RWPE2 (cell line): ENCODE measurements around the gene HDAC9.

Experiments used
- ATAC-seq: fragments of 200-7000 bp; cut with Tn5 transposase; 3 replicates; pipeline ENCODE4 v1.9.1; 2021; ENCODE audit warnings: low read depth
- DNase-seq: peaks from one replicate; pipeline ENCODE4 v3.0.0-alpha.2; 2020; ENCODE audit warnings: low spot score
- H3K27ac ChIP-seq: fragments of 450-650 bp; 2 replicates; pipeline ENCODE4 v1.5.1; 2017; ENCODE audit warnings: mild to moderate bottlenecking; ENCODE audit not compliant: poor library complexity, severe bottlenecking
- H3K27me3 ChIP-seq: fragments of 250-450 bp; sonication (Bioruptor Pico); 2 replicates; pipeline ENCODE4 v1.5.1; 2021; ENCODE audit warnings: mild to moderate bottlenecking, moderate library complexity; ENCODE audit not compliant: insufficient read depth, poor library complexity, severe bottlenecking
- H3K36me3 ChIP-seq: fragments of 250-450 bp; sonication (Bioruptor Pico); 2 replicates; pipeline ENCODE4 v1.5.1; 2020; ENCODE audit warnings: low read depth, mild to moderate bottlenecking, moderate library complexity
- H3K4me1 ChIP-seq: fragments of 250-450 bp; sonication (Bioruptor Pico); 2 replicates; pipeline ENCODE4 v1.5.1; 2021; ENCODE audit warnings: mild to moderate bottlenecking, moderate library complexity; ENCODE audit not compliant: insufficient read depth, poor library complexity, severe bottlenecking
- H3K4me3 ChIP-seq: fragments of 250-450 bp; sonication (Bioruptor Pico); 2 replicates; pipeline ENCODE4 v1.5.1; 2021; ENCODE audit warnings: mild to moderate bottlenecking, moderate library complexity; ENCODE audit not compliant: severe bottlenecking
- H3K9me3 ChIP-seq: fragments of 250-450 bp; sonication (Bioruptor Pico); 2 replicates; pipeline ENCODE4 v1.5.1; 2021; ENCODE audit warnings: mild to moderate bottlenecking, moderate library complexity; ENCODE audit not compliant: severe bottlenecking
- CTCF ChIP-seq: fragments of 450-650 bp; IDR thresholded peaks from one replicate; pipeline ENCODE4 v1.5.1; 2017; ENCODE audit warnings: mild to moderate bottlenecking, moderate library complexity; ENCODE audit not compliant: poor library complexity, severe bottlenecking

The HDAC9 gene

DNA sequence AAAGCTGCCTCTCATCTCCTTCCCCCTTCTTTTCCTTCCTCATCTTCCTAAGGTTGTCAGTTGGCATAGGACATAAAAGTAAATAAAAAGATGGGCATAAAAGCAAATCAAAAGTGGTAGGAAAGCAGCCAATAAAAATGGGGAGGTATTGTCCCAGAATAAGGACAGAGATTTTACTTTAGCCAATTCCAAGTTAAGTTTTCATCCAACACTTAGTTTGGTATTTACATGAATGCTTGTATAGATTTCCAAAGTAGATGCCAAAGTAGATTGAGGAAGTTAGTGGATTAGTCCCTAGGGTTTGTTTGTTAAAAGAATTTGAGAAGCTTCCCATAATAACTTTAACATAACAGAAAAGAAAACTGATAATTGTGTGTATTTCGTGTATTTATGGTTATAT is 33.7 kb downstream of the HDAC9 start:
- DNase-seq (no peak), ATAC-seq (no peak)
- Histone ChIP-seq H3K9me3 (no peaks in the 10 kb centered on the region), H3K27me3 (no peaks in the 10 kb centered on the region), H3K4me1 (no peaks in the 10 kb centered on the region), H3K36me3 (no peaks in the 10 kb centered on the region), H3K4me3 (no peak overlapping the region), H3K27ac (no peak overlapping the region)
- no peak for TF ChIP-seq CTCF

DNA sequence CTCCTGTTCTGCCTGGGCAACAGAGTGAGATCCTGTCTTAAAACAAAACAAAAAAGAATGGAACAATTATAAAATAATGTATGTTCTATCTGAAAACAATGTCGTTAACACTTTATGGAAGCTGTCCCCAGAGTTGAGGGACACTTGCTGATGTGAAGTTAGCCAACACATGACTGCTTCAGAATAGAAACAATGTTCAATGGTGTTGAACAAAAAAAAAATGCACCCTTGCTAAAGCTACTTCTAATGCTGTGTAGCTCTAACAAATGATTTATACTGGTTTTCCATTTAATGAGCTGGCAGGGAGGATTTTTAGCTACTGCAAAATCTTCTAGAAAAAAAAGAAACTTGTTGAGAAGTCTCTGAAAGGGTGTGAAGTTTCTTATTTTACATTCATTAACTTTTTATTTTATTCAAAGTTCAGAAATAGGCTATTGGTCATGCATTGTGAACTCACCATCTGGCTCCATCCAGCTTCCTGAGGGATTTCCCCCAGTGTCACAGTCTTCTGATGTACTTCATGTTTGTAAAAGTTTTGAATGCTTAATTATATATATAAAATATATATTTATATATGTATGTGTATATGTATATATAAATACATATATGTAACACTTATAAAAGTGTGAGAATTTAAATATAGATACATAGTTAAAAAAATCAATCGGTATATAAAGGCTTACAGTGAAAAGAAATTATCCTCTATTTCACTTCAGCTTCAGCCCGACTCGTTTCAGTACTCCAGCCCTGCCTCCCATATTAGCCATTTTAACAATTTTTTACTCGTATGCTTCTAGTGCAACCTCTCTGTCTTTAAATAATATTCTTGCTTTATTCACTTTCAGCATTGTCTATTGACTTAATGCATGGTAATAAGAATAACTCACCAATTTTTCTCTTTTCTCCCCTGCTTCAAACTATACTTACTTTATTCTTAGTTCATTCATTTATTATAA is 35.0 kb downstream of the HDAC9 start:
- no peak overlapping the region for H3K4me3 ChIP-seq
- H3K27ac ChIP-seq: no peak overlapping the region
- no peaks in the 10 kb centered on the region for H3K4me1 ChIP-seq
- no peak for TF ChIP-seq CTCF
- ATAC-seq (no peak), DNase-seq (no peak)
- no peaks in the 10 kb centered on the region for H3K36me3 ChIP-seq
- H3K27me3 ChIP-seq: no peaks in the 10 kb centered on the region
- H3K9me3 ChIP-seq: no peaks in the 10 kb centered on the region

GRCh38 chr7:18531539-18531938 is 36.0 kb downstream of the HDAC9 start:
- TF ChIP-seq CTCF: no peak
- Histone ChIP-seq H3K27ac (no peak overlapping the region), H3K36me3 (no peaks in the 10 kb centered on the region), H3K27me3 (no peaks in the 10 kb centered on the region), H3K9me3 (no peaks in the 10 kb centered on the region), H3K4me1 (no peaks in the 10 kb centered on the region), H3K4me3 (no peak overlapping the region)
- ATAC-seq (no peak), DNase-seq (no peak)

GRCh38 chr7:18532813-18533212 is 37.3 kb downstream of the HDAC9 start:
- no peak for TF ChIP-seq CTCF
- no peak for ATAC-seq
- Histone ChIP-seq H3K27me3 (no peaks in the 10 kb centered on the region), H3K4me1 (no peaks in the 10 kb centered on the region), H3K4me3 (no peak overlapping the region), H3K9me3 (no peaks in the 10 kb centered on the region), H3K36me3 (no peaks in the 10 kb centered on the region), H3K27ac (no peak overlapping the region)
- no peak for DNase-seq

DNA sequence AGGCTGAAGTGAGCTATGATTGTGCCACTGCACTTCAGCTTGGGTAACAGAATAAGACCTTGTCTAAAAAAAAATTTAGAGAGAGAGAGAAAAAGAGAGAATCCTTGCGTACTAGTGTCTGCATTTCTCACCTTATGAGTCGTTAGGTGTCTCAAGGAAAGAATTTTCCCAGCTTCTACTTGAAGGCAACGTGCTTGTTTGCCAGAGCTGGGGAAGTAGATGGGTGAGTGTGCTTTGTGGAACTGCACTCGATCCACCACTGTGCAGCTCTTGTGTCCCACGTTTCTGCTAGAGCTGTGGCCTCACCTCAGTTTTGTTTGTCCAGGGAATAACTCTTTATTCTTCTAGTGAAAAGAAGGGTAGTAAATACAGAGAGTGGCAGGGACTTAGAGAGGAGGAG is 38.9 kb downstream of the HDAC9 start:
- ATAC-seq (no peak), DNase-seq (no peak)
- Histone ChIP-seq H3K4me3 (no peak overlapping the region), H3K36me3 (no peaks in the 10 kb centered on the region), H3K27ac (no peak overlapping the region), H3K9me3 (no peaks in the 10 kb centered on the region), H3K4me1 (no peaks in the 10 kb centered on the region), H3K27me3 (no peaks in the 10 kb centered on the region)
- TF ChIP-seq CTCF: no peak
